GM18511 (cell line): ENCODE data around the gene CUL7.

Experiments used
- ATAC-seq: cut with Tn5 transposase; IDR thresholded peaks from one replicate; pipeline ENCODE4 v1.9.1; 2021; ENCODE audit warnings: mild to moderate bottlenecking, moderate library complexity; ENCODE audit not compliant: unreplicated experiment

Gene CUL7

DNA sequence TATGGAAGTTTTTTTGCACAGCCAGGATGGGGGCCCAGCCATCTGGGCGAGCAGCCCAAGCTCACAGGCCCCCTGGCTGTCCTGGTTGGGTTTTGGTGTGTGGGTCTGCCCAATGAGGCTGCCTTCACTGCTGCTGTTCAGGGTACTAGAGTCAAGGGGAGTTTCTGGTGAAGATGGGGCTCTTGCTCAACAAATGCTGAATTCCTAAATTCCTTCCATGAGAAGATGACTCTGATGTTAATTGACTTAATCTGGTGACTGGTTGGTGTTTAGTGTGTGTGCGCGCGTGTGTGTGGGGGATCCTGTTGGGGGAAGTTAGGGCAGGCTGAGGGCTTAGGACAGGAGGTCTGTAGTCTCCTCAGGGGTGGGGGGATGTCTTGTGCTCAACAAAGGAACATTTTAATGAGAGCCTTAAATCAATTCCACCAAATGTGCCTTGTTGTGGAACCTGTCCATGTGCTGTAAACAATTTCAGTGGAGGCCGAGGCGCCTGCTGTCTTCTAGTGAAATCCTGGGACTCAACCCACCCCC, 24.4 kb upstream of the CUL7 start:
- no peak for ATAC-seq

DNA sequence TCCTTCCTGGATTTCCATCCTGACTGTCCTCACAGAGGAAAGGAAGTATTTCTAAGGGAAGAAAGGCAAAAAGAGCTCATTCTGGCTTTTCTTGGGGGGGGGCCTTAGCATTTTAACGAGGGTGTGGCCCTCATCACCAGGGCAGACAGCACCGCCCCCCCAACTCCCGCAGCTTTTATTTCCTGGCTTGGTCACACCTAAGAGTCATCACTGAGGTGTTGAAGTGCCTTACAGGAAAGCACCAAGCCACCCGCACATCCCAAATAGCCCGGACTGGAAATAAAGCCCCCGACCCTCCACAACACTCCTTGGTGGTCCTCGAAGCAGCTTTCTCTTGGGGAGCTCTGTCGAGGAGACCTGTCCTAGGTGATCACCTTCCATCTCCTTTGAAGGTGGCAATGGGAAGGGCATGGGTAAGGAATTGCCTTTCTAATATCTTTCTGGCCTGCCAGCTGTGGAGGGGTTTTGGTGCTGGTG, 23.7 kb upstream of the CUL7 start:
- ATAC-seq: no peak

DNA sequence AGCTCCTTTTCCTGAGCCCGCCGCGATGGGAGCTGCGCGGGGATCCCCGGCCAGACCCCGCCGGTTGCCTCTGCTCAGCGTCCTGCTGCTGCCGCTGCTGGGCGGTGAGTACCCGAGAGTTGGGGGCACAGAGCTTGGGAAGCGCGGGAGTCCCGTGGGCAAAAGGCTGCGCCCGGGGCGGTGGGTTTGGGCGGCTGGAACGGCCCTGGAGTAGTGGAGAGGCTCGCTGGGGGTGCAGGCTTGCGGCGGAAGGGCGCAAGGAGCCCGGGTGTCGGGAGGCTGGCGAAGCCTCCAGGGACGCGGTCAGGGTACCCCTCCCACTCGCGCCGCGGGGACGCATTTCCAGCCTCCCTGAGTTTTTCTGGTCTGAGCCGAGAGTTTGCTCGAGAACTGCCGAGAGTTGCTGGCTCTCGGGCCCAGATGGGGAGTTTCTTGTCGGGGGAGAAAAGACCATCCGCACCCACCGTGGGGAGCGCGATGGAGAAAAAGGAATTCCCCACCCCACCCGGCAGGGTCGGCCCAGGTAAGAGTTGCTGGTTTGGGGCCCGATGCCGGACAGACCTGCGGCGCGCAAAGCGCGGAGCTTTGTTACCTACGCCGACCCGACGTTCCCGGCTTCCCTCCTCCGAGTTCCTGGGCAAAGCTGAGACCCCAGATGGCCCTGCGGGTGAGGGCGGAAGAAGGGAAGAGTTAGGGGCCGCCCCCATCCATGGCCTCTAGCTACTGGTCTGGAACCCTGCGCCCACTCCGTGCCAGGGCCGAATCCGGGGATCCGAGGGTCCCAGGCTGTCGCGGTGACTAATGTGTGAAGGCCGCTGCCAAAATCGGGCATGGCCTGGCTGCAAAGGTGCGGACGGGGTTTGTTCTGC, 23.0 kb upstream of the CUL7 start:
- no peak for ATAC-seq

DNA sequence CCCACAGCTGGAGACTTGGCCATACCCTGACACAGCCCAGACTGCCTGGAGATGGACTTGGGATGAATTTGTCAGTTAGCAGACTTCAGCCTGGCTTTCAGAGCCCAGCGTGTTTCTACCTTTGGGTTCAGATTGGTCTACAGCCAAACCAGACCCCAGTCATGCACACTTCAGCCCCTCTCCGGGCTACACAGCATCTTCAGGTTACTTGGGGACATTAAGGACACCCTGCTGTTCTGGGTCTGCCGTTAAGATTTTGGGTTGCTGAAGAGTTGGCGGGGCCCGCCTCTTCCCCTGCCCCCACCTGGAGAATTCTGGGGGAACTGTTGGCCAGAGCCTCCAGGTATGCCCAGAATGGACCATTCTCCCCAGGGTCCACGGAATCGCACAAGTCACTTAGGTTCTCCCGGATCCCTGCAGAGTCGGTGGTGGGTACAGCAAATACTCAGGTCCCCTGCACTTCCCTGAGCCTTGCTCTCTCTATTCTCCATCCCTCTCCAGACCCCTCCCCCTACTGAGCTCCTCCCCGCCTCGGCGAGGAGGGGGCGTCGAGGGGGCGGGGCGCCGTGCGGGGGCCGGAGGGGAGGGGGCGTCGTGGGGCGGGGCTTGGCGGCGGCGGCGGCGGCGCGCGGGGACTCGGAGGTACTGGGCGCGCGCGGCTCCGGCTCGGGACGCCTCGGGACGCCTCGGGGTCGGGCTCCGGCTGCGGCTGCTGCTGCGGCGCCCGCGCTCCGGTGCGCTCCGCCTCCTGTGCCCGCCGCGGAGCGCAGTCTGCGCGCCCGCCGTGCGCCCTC, 22.2 kb upstream of the CUL7 start, which contains the start of gene PTK7:
PTK7 (plus strand) TSS at position 645 of the 794 bp plus-strand sequence. CDS start 175 bp downstream, outside the sequence.
- no peak for ATAC-seq

DNA sequence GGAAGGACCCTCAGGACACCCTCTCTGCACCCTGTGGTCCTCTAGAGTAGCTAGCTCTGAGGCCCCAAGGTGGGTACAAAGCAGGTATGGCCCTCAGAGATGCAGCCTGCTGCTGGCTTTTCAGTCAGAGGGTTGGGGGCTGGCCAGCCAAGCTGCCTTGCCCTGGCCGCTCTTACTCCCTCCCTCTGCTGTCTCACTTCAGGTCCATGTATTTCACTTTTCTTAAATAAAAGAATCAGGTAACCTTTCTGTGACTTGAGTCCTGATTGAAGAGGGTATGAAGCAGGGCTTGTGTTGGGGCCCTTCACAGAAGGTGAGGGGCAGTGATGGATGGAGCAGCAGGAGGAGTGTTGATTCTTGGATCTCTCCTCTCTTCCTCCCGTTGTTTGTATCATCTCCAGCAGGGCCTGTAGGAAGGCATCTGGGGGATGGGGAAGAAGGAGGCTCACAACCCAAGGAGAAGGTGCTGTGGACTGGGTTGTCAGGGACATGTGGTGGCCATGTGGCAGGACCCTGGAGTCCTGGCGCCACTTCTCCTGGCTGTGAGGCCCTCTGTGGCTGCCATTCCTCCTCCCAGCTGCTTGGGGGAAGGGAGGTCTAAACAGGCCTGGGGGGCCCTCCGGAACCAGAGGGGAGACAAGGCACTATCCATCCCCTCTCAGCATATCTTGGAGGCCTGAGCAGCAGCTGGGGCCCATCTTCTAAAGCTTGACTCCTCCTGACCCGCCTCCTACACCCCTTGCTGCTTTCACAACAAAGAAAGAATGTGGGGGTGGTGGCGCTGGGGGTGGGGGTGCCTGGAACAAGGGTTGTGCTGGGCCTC, 21.4 kb upstream of the CUL7 start:
- no peak for ATAC-seq

DNA sequence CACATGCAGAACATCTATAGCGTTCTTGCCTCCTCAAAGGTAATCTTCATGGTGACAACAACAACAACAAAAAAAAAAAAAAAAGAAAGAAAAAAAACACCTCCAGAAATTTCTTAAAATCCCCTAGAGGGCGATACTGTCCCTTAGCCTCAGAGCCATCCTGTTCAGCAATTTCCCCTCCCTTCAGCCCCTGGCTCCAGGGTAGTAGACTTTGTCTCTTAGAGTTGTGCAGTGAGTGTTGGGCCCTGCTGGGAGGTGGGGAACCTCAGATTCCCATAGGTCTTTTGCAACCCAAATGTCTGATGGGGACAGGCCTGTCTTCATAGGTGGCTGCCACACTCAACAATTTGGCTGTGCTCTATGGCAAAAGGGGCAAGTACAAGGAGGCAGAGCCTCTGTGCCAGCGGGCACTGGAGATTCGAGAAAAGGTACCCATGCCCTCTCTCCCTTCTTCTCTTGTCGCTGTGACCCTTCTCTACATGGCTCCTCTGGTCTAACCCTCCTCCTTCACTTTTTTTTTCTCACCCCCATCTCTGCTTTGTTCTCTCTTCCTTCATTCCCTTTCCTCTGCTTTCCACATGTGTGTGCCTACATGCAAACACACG, 16.5 kb upstream of the CUL7 start:
- ATAC-seq: no peak

DNA sequence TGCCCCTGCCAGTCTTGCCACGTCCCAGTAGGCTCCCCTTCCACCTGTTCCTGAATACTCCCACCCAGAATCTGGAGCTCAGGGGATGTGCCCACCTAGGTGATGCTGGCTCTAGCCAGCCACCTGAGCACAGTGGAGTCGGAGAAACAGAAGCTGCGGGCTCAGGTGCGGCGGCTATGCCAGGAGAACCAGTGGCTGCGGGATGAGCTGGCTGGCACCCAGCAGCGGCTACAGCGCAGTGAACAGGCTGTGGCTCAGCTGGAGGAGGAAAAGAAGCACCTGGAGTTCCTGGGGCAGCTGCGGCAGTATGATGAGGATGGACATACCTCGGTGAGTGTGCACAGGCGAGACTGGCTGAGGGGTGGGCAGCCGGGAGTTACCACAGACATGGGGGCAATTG, 9.2 kb upstream of the CUL7 start:
- no peak for ATAC-seq

DNA sequence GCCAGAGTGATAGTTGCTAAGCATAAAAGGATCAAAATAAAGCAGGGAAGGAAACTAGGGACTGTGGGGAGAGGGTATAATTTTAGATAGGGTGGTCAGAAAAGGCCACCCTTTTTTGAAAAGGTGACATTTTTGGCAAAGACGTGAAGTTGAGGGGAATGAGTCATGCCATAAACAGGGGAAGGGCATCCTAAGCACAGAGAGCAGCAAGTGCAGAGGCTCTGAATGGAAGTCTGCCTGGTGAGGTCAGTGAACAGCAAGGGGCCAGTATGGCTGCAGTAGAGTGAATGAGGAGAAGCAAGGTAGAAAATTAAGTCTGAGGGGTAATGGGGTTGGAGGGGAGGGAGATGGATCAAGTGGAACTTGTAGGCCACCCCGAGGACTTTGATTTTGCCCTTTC, 8.2 kb upstream of the CUL7 start:
- ATAC-seq: no peak

DNA sequence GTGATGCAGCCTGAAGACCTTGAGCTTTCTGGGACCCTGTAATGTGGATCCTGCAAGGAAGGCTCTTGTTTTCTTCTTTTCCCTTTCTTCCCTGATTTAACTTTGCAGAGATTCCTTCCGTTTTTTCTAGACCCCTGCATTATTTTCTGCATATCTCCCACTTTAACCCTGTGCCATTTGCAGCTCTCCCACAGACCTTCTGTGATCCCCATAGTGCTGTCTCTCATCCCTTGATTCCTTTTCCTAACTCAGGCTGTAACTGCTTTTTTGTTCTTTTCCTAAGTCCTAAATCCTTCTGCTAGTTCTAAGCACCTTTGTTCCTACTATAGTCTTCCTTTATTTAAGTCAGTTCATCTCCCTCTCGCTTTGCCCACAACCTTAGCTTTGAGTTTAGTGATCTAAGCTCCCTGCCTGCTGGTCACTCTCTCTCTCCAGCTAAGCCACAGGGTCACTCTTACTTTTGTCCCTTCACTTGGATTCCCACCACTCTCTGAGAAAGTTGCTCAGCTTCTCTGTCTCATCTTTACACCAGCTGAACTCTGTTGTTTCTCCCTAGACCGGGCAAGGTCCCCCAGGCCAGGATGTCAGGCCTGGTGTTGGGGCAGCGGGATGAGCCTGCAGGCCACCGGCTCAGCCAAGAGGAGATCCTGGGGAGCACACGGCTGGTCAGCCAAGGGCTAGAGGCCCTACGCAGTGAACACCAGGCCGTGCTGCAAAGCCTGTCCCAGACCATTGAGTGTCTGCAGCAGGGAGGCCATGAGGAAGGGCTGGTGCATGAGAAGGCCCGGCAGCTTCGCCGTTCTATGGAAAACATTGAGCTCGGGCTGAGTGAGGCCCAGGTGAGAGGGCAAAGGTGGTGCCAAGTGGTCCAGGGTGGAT, 7.3 kb upstream of the CUL7 start:
- no peak for ATAC-seq

DNA sequence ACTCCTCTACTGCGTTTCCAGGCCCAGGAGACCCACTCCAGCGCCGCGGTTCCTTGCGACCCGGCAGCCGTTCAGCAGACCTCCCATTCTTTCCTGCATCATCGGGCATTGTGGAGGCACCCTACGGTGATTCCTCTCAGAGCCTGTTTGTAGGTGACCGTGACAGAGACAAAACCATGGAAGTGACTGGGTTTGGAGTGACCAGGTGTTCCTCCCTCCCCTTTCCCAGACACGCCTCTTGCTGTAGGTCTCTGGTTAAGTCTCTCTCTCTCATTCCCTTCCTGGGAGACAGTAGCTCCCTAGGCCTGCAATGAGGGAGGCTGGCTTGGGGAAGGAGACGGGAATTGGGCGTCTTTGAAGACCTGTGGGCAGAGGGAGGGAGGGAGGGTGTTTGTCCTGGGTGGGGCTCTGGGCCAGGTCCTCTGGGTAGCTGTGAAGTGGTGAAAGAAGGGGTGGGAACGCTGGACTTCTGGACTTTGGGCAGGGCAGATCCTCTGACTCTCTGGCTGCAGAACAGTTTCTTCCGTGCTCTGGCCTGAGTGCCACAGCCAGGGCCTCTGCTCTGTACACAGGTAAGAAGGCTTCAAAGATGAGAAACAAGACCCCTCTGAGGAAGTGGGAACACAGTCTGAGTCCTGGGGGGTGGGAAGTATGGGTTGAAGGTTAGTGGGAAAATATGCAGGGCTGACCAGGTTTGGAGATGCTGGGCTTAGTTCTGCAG, 6.5 kb upstream of the CUL7 start:
- no peak for ATAC-seq

DNA sequence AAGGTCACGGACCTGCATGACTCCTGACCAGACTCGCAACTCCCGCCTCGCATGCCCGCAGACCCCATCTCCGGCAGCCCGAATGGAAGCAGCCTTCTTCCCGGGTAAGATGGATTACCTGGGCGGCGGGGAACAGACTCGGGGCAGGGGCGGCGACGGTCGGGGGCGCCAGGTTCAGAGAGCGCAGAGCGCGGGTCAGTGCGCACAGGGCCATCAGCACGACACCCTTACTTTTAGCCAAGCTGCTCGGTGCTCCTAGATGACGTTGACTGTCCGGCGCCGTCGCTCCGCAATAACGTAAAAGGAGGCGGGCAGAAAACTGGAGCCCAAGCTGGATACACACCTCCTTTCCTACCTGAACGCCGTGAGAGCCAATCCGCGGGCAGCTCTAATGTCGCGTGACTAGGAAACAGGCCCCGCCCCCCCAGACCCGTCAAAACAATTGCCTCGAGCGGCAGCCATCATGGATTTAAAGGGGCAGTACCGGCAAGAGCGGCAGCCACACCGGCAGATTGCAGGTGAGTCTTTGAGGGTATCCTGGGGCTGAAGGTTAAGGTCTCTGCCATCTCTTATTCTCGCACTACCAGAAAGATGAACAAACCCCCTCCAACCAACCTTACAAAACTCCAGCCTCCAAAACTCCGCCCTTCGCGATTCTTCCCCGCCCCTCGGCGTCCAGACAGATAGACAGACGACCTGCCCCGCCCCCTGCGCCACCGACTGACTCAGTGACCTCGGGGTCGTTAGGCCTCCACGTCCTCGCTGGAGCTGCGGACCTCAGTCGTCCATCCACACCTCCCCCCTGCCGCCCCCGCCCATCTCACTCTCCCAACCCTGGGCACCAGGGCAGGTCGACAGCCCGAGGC, 5.8 kb upstream of the CUL7 start, which contains the start of the genes KLC4 and MRPL2:
KLC4 (plus strand) TSS at position 464 of the 866 bp plus-strand sequence. CDS start 1,705 bp downstream, outside the sequence.
MRPL2 (minus strand) TSS at position 267 of the 866 bp plus-strand sequence; CDS start at position 214, 53 bp downstream.
- ATAC-seq: peak; percentile 93

DNA sequence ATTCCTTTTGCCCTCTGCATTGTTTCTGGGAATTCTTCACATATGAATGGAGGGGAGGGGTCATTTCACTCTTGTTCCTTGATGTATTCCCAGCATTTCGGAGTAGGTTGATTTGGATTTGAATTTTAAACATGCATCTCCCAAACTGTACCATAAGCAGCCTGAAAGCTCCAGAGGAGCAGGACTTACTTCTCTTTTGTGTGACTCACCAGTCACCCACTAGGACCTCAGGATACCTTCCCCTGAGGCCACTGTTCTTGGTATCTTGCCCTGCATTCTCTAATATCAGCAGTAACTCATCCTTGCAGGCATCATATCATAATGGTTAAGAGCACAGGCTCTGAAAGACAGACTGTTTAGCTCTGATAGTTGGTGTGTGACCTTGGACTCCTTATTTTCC, 4.9 kb upstream of the CUL7 start:
- ATAC-seq: no peak

DNA sequence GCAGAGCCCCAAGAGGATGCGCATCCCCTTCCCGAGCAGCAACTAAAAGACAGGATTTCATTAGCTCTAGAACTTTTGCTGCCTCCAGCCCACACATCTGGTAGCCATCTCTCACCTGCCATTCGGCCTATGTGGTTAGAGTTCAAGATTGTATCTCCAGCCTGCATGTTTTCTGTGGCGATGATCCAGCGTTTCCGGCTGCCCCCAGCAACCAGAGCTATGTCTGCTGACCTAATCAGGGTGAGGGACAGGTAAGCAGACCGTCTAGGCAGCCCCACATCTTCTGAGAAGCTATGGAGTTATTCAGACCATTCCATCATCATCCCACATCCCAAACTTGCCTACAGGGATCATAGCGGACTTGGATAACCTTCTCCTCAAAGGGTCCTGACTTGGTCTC, 2.3 kb upstream of the CUL7 start:
- ATAC-seq: no peak

DNA sequence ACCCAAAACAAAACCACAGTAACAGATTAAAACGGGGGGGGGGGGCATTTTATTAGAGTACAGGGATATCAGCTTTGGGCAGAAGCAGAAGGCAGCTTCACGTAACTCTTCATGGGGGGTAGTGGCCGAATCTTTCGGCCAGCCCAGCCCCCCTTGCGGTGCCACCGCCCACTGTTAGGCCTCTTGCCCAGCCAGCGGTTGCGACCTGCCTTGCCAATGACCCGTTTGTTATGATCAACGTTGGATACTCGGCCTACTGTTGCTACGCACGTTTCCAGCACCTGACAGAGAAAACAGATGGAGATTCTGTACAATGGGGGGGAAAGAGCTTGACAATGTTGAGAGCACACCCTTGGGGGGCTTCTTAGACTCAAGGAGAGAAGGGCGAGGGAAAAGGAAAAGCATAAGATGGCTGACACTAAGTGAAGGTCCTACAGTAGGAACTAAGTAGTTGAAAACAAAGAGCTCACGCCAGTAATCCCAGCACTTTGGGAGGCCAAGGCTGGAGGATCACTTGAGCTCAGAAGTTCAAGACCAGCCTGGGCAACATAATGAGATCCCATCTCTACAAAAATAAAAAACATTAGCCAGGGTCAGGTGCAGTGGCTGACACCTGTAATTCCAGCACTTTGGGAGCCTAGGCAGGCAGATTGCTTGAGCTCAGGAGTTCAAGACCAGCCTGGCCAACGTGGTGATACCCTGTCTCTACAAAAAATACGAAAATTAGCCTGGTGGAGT, 724 bp upstream of the CUL7 start:
- no peak for ATAC-seq

DNA sequence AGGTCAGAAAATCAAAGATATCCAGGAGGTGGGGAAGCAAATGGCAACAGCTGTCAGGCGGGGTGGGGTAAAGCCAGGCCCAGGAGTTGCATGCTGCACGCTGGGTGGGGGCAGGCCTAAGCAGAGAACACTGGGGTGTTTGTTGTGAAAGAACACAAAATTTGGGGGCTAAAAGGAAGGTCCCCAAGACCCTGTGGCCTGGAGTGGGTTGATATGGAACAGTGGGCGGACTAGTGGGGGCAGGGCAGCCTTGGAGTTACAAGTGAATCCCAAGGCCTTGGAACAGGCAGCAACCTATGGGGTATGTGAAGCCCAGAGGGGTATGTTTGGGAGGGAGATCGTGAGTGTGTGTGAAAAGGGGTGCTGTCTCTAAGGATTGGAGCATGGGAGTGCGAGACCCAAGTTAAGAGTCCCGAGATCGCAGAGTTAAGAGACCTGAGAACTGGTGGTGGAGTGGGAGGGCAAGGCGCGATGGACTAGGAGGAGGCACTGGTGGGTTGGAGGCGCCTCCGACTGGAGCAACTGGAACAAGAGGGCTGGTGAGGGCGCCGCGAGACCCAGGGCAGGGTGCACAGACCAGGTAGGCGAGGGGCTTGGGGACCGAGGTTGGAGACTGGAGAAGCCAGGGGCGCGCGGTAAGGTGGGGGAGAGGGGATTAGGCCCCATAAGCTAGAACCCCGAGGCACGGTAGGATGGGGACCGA, 658 bp downstream of the CUL7 start:
- ATAC-seq: peak; percentile 20

DNA sequence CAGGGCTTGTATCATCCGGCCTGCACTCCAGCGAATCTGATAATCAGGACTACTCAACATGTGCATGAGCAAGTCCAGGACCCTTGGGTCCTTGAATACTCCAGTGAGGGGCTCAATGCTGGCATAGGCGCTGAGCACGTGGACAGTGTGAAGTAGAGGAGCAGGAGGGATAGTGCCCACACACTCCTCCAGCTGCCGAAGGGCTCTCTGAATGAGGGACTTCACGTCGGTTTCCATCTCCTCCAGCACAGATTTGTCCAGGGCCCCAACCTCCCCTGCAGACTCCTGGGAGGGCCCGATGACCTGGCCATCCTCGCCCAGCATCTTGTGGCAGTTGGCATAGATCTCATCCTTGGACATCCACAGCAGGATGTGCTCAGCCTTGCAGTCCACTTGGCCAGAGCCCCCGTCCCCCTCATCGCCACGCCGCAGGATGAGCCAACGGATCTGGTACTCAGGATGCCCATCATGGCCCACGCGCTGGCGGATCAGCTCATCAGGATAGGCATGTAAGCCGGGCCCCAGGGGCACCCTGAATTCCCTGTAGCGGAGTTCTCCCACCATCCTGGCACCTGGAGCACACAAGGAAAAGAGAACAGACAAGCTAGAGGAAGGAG, 1.3 kb downstream of the CUL7 start:
- ATAC-seq: no peak
